Testis (tissue), 2 donors: ENCODE results near the gene DRG1.
"Not testable (repeated sequence)": the region's sequence is repeated elsewhere in the genome, so short reads cannot be mapped to it uniquely, and the experiment has no call there.

Experiments
- CTCF ChIP-seq, 3 experiments: fragments of 450-650 bp in 2 of 3; fragments of 200-600 bp in 1 of 3; sonication (generic) in 1 of 3; IDR thresholded peaks; one replicate each; pipeline ENCODE4 v1.5.1; 2016 to 2019; ENCODE audit warnings: antibody characterized with exemption in 3 of 3, mild to moderate bottlenecking in 2 of 3, moderate library complexity in 1 of 3
- POLR2A ChIP-seq: fragments of 450-650 bp; IDR thresholded peaks from one replicate; pipeline ENCODE4 v1.6.1; 2017; ENCODE audit warnings: antibody characterized with exemption, mild to moderate bottlenecking, moderate library complexity

- TF ChIP-seq CTCF (IDR thresholded peaks at IDR 0.05); POLR2A: not testable (repeated sequence)
These were observed 2.9 kb downstream of the DRG1 start for GRCh38 chr22:31402350-31402749.
